Measurements from ENCODE around the gene IL19. TPM values are rescaled to one million over a fixed set of nuclear protein-coding genes. Genes with fewer than 3 reads are reported as not detected.

The IL19 gene
- total and polyA plus RNA-seq, 4 donors: 0.10 to 0.68 (median 0.12) TPM; not detected in 1

DNA sequence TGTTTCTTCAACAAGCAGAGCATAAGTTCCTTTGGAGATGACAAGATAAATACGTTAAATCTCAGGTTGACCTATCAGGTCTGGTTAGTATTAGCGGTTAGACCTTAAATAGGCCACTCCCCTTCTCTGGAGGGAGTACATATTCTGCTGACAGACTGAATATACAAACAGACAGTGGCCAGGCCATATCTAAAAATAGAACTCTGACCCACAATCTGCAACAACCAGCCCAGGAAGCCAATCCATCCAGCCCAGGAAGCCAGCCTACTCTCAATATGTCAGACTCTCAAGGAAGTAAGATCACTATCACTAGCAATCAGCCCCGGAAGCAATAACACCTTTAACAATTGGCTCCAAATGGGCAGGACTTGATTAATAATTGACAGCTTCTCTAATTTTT lies 101.6 kb downstream of the IL19 start:
- no peak for DNase-seq
- H3K27me3 ChIP-seq (ENCODE audit: control insufficient read depth in 3 of 3, insufficient read depth in 3 of 3, low read length in 2 of 3): peaks cover 0 to 5% (median 0%) of the 10 kb centered on the region in 3 donors
- H3K4me3 ChIP-seq: no peak overlapping the region
- no peak overlapping the region for H3K27ac ChIP-seq (ENCODE audit: low read depth in 1 of 2, low read length in 1 of 2)
- H3K4me1 ChIP-seq (ENCODE audit: control insufficient read depth in 5 of 5, insufficient read depth in 5 of 5, low read length in 5 of 5): no peaks in the 10 kb centered on the region
- peaks cover 0 to 6% (median under 1%) of the 10 kb centered on the region in 4 donors for H3K9me3 ChIP-seq (ENCODE audit: control insufficient read depth in 4 of 4, insufficient read depth in 3 of 4, low read length in 3 of 4)
- WGBS, 2 donors: 87 to 92% methylated on average over 3 of the region's 3 CpGs
- no peaks in the 10 kb centered on the region for H3K36me3 ChIP-seq (ENCODE audit: control insufficient read depth in 4 of 4, insufficient read depth in 4 of 4, low read length in 4 of 4)
- ATAC-seq (ENCODE audit: insufficient read depth, low FRiP score): no peak
- no peak overlapping the region for H3K9ac ChIP-seq (ENCODE audit: insufficient read depth in 1 of 2, low read length in 2 of 2)
- TF ChIP-seq CTCF (IDR thresholded peaks at IDR 0.05; ENCODE audit: control extremely low read depth, extremely low read depth): no peak

DNA sequence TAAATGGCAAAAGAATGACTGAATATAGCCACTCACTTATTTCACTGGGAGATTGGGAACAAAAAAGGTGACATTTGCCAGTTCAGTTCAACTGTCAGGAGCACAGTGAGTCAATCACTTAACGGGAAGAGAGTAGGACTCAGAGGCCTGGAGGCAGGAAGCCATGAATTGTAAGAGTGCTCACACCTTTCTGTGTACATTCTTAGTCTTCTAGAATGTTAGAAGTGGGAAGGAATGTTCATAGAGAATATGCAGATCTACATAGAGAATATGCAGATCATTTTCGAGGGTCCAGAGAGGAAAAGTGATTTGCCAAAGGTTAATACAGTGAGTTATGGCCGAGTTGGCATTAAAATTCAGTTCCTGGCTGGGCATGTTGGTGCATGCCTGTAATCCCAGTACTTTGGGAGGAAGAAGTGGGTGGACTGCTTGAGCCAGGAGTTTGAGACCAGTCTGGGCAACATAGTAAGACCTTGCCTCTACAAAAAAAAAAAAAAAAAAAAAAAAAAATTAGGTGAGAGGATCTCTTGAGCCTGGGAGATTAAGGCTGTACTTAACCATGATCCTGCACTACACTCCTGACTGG lies 103.1 kb downstream of the IL19 start:
- H3K27me3 ChIP-seq (ENCODE audit: control insufficient read depth in 3 of 3, insufficient read depth in 3 of 3, low read length in 2 of 3): no peaks in the 10 kb centered on the region
- H3K4me1 ChIP-seq (ENCODE audit: control insufficient read depth in 5 of 5, insufficient read depth in 5 of 5, low read length in 5 of 5): no peaks in the 10 kb centered on the region
- WGBS, 2 donors: 68 to 89% methylated on average over 3 of the region's 3 CpGs
- ATAC-seq (ENCODE audit: insufficient read depth, low FRiP score): peak; percentile 62
- no peak overlapping the region for H3K27ac ChIP-seq (ENCODE audit: low read depth in 1 of 2, low read length in 1 of 2)
- no peak for TF ChIP-seq CTCF (IDR thresholded peaks at IDR 0.05; ENCODE audit: control extremely low read depth, extremely low read depth)
- DNase-seq: no peak
- H3K36me3 ChIP-seq (ENCODE audit: control insufficient read depth in 4 of 4, insufficient read depth in 4 of 4, low read length in 4 of 4): no peaks in the 10 kb centered on the region
- H3K9ac ChIP-seq (ENCODE audit: insufficient read depth in 1 of 2, low read length in 2 of 2): no peak overlapping the region
- H3K4me3 ChIP-seq: no peak overlapping the region
- H3K9me3 ChIP-seq (ENCODE audit: control insufficient read depth in 4 of 4, insufficient read depth in 3 of 4, low read length in 3 of 4): peaks cover 1 to 13% (median 6%) of the 10 kb centered on the region in 4 donors

DNA sequence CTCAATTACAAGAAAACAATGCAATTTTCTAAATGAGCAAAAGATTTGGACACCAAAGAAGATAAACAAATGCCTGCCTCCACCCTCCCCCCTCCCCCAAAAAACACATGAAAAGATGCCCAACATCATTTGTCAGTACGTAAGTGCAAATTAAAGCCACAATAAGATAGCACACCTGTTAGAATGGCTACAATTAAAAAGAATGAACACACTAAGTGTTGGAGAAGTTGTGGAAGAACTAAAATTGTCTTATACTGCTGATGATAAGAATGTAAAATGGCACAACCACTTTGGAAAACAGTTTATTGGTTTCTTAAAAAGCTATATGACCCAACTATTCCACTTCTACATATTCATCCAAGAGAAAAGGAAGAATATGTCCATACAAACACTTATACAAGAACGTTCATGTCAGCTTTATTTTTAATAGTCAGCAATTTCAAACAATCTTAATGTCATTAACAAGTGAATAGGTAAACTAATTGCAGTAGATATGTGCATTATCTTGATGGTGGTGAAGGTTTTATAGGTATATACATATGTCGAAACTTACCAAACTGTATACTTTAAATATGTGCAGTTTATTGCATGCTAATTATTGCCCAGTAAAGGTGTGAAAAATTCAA lies 105.3 kb downstream of the IL19 start:
- 84 to 90% methylated on average over 3 of the region's 3 CpGs for WGBS, 2 donors
- Histone ChIP-seq H3K27ac (ENCODE audit: low read depth in 1 of 2, low read length in 1 of 2) (no peak overlapping the region), H3K36me3 (ENCODE audit: control insufficient read depth in 4 of 4, insufficient read depth in 4 of 4, low read length in 4 of 4) (no peaks in the 10 kb centered on the region), H3K27me3 (ENCODE audit: control insufficient read depth in 3 of 3, insufficient read depth in 3 of 3, low read length in 2 of 3) (no peaks in the 10 kb centered on the region), H3K9me3 (ENCODE audit: control insufficient read depth in 4 of 4, insufficient read depth in 3 of 4, low read length in 3 of 4) (peaks cover 1 to 13% (median 6%) of the 10 kb centered on the region in 4 donors), H3K4me3 (no peak overlapping the region), H3K9ac (ENCODE audit: insufficient read depth in 1 of 2, low read length in 2 of 2) (no peak overlapping the region), H3K4me1 (ENCODE audit: control insufficient read depth in 5 of 5, insufficient read depth in 5 of 5, low read length in 5 of 5) (no peaks in the 10 kb centered on the region)
- no peak for DNase-seq
- no peak for TF ChIP-seq CTCF (IDR thresholded peaks at IDR 0.05; ENCODE audit: control extremely low read depth, extremely low read depth)
- ATAC-seq (ENCODE audit: insufficient read depth, low FRiP score): no peak

All from lung (tissue), 12 donors.